HG03432 (cell line): ENCODE data around the gene CHRNB4.
"Not testable (repeated sequence)": the region's sequence is repeated elsewhere in the genome, so short reads cannot be mapped to it uniquely, and the experiment has no call there.

Experiments used
- ATAC-seq: cut with Tn5 transposase; IDR thresholded peaks from one replicate; pipeline ENCODE4 v1.9.1; 2021; ENCODE audit warnings: mild to moderate bottlenecking, moderate library complexity; ENCODE audit not compliant: unreplicated experiment

CHRNB4 gene

GRCh38 chr15:78618064-78618463, 22.9 kb downstream of the CHRNB4 start:
- ATAC-seq = no peak

GRCh38 chr15:78617516-78617915, 23.5 kb downstream of the CHRNB4 start:
- no peak for ATAC-seq

GRCh38 chr15:78617076-78617475, 23.9 kb downstream of the CHRNB4 start:
- ATAC-seq = no peak

GRCh38 chr15:78616506-78616905, 24.5 kb downstream of the CHRNB4 start:
- ATAC-seq = no peak

- no peak for ATAC-seq
Measured at GRCh38 chr15:78615151-78615589, 25.8 kb downstream of the CHRNB4 start.

- ATAC-seq = no peak
Measured at GRCh38 chr15:78614021-78614420, 27.0 kb downstream of the CHRNB4 start.

GRCh38 chr15:78609551-78609950, 31.5 kb downstream of the CHRNB4 start:
- ATAC-seq = not testable (repeated sequence)

GRCh38 chr15:78605680-78606079, 35.3 kb downstream of the CHRNB4 start:
- ATAC-seq = no peak

GRCh38 chr15:78605201-78605600, 35.8 kb downstream of the CHRNB4 start:
- ATAC-seq = no peak

- no peak for ATAC-seq
Measured at GRCh38 chr15:78604420-78604819, 36.6 kb downstream of the CHRNB4 start.

GRCh38 chr15:78603467-78603866, 37.5 kb downstream of the CHRNB4 start:
- ATAC-seq = no peak

- no peak for ATAC-seq
Measured at GRCh38 chr15:78599189-78599588, 41.8 kb downstream of the CHRNB4 start.

GRCh38 chr15:78598348-78598747, 42.7 kb downstream of the CHRNB4 start:
- no peak for ATAC-seq

- no peak for ATAC-seq
Measured at GRCh38 chr15:78597583-78597982, 43.4 kb downstream of the CHRNB4 start.

- no peak for ATAC-seq
Measured at GRCh38 chr15:78574944-78575343, 66.1 kb downstream of the CHRNB4 start.
